Keratinocyte (primary cell): ENCODE measurements around the gene IL1A. TPM values are rescaled to one million over a fixed set of nuclear protein-coding genes. Genes with fewer than 3 reads are reported as not detected.

Experiments
- DNase-seq: peaks from one replicate; pipeline ENCODE4 v3.0.0-alpha.2; 2011; ENCODE audit warnings: low read depth, missing footprints, low spot score
- FAIRE-seq: peaks from 2 replicates; lab custom pipeline; 2011; peaks lifted over from hg19 to GRCh38; lab: Jason Lieb, UNC
- H2AFZ ChIP-seq: 2 replicates; pipeline ENCODE4 v1.6.0; 2012; ENCODE audit warnings: low read length, control low read depth, inconsistent platforms; ENCODE audit not compliant: control insufficient read depth
- H3K27ac ChIP-seq: 2 replicates; pipeline ENCODE4 v1.5.1; 2011; ENCODE audit warnings: low read length; ENCODE audit not compliant: control insufficient read depth, insufficient read depth
- H3K27me3 ChIP-seq: 3 replicates; pipeline ENCODE4 v1.6.0; 2011; ENCODE audit warnings: low read length; ENCODE audit not compliant: control insufficient read depth, insufficient read depth; ENCODE audit errors: extremely low read depth
- H3K36me3 ChIP-seq, 2 experiments: 2 replicates in 1 of 2; 3 replicates in 1 of 2; pipeline ENCODE4 v1.5.1; 2011; ENCODE audit warnings: low read length in 2 of 2, mild to moderate bottlenecking in 1 of 2; ENCODE audit not compliant: control insufficient read depth in 2 of 2, insufficient read depth in 2 of 2; ENCODE audit errors: extremely low read depth in 1 of 2
- H3K4me1 ChIP-seq: 3 replicates; pipeline ENCODE4 v1.5.1; 2011; ENCODE audit warnings: low read length; ENCODE audit not compliant: control insufficient read depth, insufficient read depth; ENCODE audit errors: extremely low read depth
- H3K4me2 ChIP-seq: 3 replicates; pipeline ENCODE4 v1.6.0; 2011; ENCODE audit warnings: low read depth, low read length; ENCODE audit not compliant: control insufficient read depth, insufficient read depth; ENCODE audit errors: extremely low read depth
- H3K4me3 ChIP-seq, 3 experiments: fragments of 200-600 bp in 1 of 3; sonication (generic) in 1 of 3; 2 replicates in 2 of 3; 3 replicates in 1 of 3; pipeline ENCODE4 v1.5.1; 2011 to 2016; ENCODE audit warnings: low read length in 3 of 3, mild to moderate bottlenecking in 3 of 3, control low read depth in 2 of 3, inconsistent platforms in 1 of 3, low read depth in 1 of 3, mixed read lengths in 1 of 3, mixed run types in 1 of 3, moderate library complexity in 1 of 3; ENCODE audit not compliant: control insufficient read depth in 2 of 3, insufficient read depth in 2 of 3; ENCODE audit errors: extremely low read depth in 1 of 3
- H3K79me2 ChIP-seq: 2 replicates; pipeline ENCODE4 v1.6.0; 2012; ENCODE audit warnings: low read length; ENCODE audit not compliant: control insufficient read depth, insufficient read depth
- H3K9ac ChIP-seq: 3 replicates; pipeline ENCODE4 v1.6.0; 2011; ENCODE audit warnings: low read length; ENCODE audit not compliant: control insufficient read depth, insufficient read depth; ENCODE audit errors: extremely low read depth
- H3K9me1 ChIP-seq: 3 replicates; pipeline ENCODE4 v1.6.0; 2011; ENCODE audit warnings: low read length; ENCODE audit not compliant: control insufficient read depth, insufficient read depth; ENCODE audit errors: extremely low read depth
- H3K9me3 ChIP-seq: 2 replicates; pipeline ENCODE4 v1.5.1; 2012; ENCODE audit warnings: low read depth, low read length; ENCODE audit not compliant: control insufficient read depth
- H4K20me1 ChIP-seq: 3 replicates; pipeline ENCODE4 v1.6.0; 2011; ENCODE audit warnings: low read length; ENCODE audit not compliant: control insufficient read depth, insufficient read depth; ENCODE audit errors: extremely low read depth
- EZH2 ChIP-seq: IDR thresholded peaks from one replicate; pipeline ENCODE4 v1.6.1; 2012; ENCODE audit warnings: inconsistent platforms, mild to moderate bottlenecking, low read length, moderate library complexity
- dilution Hi-C: fragments of 300-500 bp; cut with MboI; formaldehyde crosslinking; loops from one replicate; pipeline ENCODE4 v1.7.0; 2020; ENCODE audit warnings: low sequenced_read_pairs; ENCODE audit not compliant: extremely low pct_ligation_motif_present
- polyA plus RNA-seq, 5 experiments: library from polyadenylated mRNA; depleted of rRNA in 3 of 5; stranded (reverse) in 3 of 5; stranded (forward) in 1 of 5; unstranded in 1 of 5; fragments of >200 nt; gene quantifications; 1 replicate in 1 of 5; 2 replicates in 3 of 5; 3 replicates in 1 of 5; pipeline versions ENCODE4 v1.2.1 to v1.2.3, GENCODE V29; 2011 to 2012; ENCODE audit warnings: missing spikeins in 2 of 5, low read depth in 1 of 5, low replicate concordance in 1 of 5
- TF ChIP-seq, protein P1 (sequence below), 3 experiments: IDR thresholded peaks in 1 of 3; conservative IDR thresholded peaks in 1 of 3; optimal IDR thresholded peaks in 1 of 3; 2 replicates in 2 of 3; 3 replicates in 1 of 3; pipeline versions ENCODE3 to v1.5.1; 2011; ENCODE audit warnings: low read length in 3 of 3, mild to moderate bottlenecking in 3 of 3, moderate library complexity in 2 of 3, control low read depth in 1 of 3, inconsistent platforms in 1 of 3; ENCODE audit not compliant: insufficient read depth in 2 of 3; ENCODE audit errors: extremely low read depth in 1 of 3

IL1A gene
- polyA plus RNA-seq, 1 donor (not counting 4 experiments of a cell fraction or from before 2014, with no cell fraction given) = 269 TPM

DNA sequence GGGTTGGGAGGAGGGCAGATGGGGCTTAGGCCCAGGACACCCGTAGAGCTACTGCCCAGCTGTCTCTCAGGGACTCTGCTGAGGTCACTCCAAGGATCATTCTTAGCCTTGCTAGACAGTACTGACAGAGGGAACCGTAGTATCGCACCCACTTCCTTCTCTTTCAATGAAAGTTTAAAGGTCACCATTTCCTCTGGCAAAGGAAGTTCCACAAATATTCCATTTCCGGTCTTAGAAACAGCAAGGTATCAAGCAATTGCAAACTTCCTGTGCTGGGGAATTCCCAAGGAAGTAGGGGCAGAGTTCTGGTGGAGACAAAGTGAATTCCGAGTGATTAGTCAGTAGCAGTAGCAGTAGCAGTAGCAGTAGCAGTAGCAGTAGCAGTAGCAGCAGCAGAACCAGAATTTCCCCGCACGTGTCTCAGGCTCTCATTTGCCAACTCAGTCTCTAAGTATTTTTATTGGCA is 27.6 kb upstream of the IL1A start:
- no peaks in the 10 kb centered on the region for H3K79me2 ChIP-seq
- H3K4me1 ChIP-seq = peaks cover 50% of the 10 kb centered on the region
- TF ChIP-seq, protein P1, sequence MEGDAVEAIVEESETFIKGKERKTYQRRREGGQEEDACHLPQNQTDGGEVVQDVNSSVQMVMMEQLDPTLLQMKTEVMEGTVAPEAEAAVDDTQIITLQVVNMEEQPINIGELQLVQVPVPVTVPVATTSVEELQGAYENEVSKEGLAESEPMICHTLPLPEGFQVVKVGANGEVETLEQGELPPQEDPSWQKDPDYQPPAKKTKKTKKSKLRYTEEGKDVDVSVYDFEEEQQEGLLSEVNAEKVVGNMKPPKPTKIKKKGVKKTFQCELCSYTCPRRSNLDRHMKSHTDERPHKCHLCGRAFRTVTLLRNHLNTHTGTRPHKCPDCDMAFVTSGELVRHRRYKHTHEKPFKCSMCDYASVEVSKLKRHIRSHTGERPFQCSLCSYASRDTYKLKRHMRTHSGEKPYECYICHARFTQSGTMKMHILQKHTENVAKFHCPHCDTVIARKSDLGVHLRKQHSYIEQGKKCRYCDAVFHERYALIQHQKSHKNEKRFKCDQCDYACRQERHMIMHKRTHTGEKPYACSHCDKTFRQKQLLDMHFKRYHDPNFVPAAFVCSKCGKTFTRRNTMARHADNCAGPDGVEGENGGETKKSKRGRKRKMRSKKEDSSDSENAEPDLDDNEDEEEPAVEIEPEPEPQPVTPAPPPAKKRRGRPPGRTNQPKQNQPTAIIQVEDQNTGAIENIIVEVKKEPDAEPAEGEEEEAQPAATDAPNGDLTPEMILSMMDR (optimal IDR thresholded peaks at IDR 0.05 in 1 of 3, IDR thresholded peaks at IDR 0.05 in 1 of 3, conservative IDR thresholded peaks at IDR 0.05 in 1 of 3; ENCODE audit: extremely low read depth in 1 of 3, insufficient read depth in 2 of 3, low read length in 3 of 3) = no peak
- TF ChIP-seq EZH2 = no peak
- H3K4me2 ChIP-seq = peak overlapping the region; percentile 55
- no peaks in the 10 kb centered on the region for H3K36me3 ChIP-seq
- peak; percentile 74 for FAIRE-seq
- H2AFZ ChIP-seq = peak overlapping the region; percentile 55
- H4K20me1 ChIP-seq = no peaks in the 10 kb centered on the region
- dilution Hi-C loops = no loop called here
- peak; percentile 91 for DNase-seq
- no peaks in the 10 kb centered on the region for H3K9me1 ChIP-seq
- no peaks in the 10 kb centered on the region for H3K27me3 ChIP-seq
- no peak overlapping the region for H3K4me3 ChIP-seq
- H3K27ac ChIP-seq = peak overlapping the region; percentile 99
- H3K9ac ChIP-seq = peak overlapping the region; percentile 71
- H3K9me3 ChIP-seq = no peaks in the 10 kb centered on the region

DNA sequence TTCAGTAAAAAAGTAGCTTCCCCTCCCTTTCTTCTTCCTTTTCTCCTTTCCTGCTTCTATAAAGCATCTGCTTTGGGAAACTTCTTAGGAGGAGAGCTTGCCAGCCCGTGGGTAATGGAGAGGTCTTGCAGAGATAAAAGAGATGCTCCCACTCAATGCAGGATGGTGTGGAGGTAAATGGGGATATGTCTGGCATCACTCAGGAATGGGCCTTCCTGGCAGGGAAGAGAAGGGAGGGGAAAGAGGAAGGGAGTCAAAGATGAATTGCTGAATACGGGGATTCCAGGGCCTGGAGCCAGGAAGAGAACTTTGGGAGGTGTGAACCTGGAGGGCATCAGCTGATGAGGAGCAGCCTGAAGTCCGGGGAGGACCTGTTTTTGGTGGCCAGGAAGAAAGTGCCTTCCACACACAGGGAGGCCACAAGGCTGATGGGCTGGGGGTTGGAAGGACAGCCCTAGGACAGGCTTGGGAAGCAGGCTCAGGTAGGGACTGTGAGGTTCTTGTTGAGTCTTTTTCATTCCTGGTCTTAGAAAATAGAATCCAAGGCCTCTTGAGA is 27.1 kb upstream of the IL1A start:
- Histone ChIP-seq H3K36me3 (no peaks in the 10 kb centered on the region), H3K9me1 (no peaks in the 10 kb centered on the region), H3K79me2 (no peaks in the 10 kb centered on the region), H3K9me3 (no peaks in the 10 kb centered on the region), H2AFZ (peak overlapping the region; percentile 55), H3K4me2 (peak overlapping the region; percentile 22), H3K4me3 (no peak overlapping the region), H3K27me3 (no peaks in the 10 kb centered on the region), H4K20me1 (no peaks in the 10 kb centered on the region), H3K4me1 (peaks cover 50% of the 10 kb centered on the region), H3K9ac (peak overlapping the region; percentile 70), H3K27ac (peak overlapping the region; percentile 99)
- FAIRE-seq = no peak
- TF ChIP-seq, protein P1 (optimal IDR thresholded peaks at IDR 0.05 in 1 of 3, IDR thresholded peaks at IDR 0.05 in 1 of 3, conservative IDR thresholded peaks at IDR 0.05 in 1 of 3; ENCODE audit: extremely low read depth in 1 of 3, insufficient read depth in 2 of 3, low read length in 3 of 3) = no peak
- no peak for TF ChIP-seq EZH2
- dilution Hi-C loops = no loop called here
- no peak for DNase-seq
